ENCODE measurements around the gene IHH. TPM values are rescaled to one million over a fixed set of nuclear protein-coding genes. Genes with fewer than 3 reads are reported as not detected.

IHH gene
- total RNA-seq, 1 donor from 2014 or later, result 10.8 TPM

- TF ChIP-seq CTCF (conservative IDR thresholded peaks at IDR 0.05), result no peak
- Mint-ChIP-seq H3K27ac (no peak overlapping the region), H3K4me3 (no peak overlapping the region), H3K4me1 (ENCODE audit: unreplicated experiment) (peaks cover 6% of the 10 kb centered on the region), H3K27me3 (peaks cover 3% of the 10 kb centered on the region), H3K36me3 (peaks cover 4% of the 10 kb centered on the region), H3K9me3 (no peaks in the 10 kb centered on the region)
- no peak for DNase-seq (ENCODE audit: extremely low spot score, unreplicated experiment)
Measured at GRCh38 chr2:219081701-219082331, 21.1 kb upstream of the IHH start.

- no peak for DNase-seq (ENCODE audit: extremely low spot score, unreplicated experiment)
- TF ChIP-seq CTCF (conservative IDR thresholded peaks at IDR 0.05), result no peak
Measured at GRCh38 chr2:219081096-219081495, 20.4 kb upstream of the IHH start.

GRCh38 chr2:219079417-219079816 lies 18.7 kb upstream of the IHH start:
- Mint-ChIP-seq H3K27ac (no peak overlapping the region), H3K4me1 (ENCODE audit: unreplicated experiment) (no peaks in the 10 kb centered on the region), H3K4me3 (no peak overlapping the region), H3K27me3 (peaks cover 3% of the 10 kb centered on the region), H3K36me3 (peaks cover 7% of the 10 kb centered on the region), H3K9me3 (no peaks in the 10 kb centered on the region)
- DNase-seq (ENCODE audit: extremely low spot score, unreplicated experiment), result no peak
- no peak for TF ChIP-seq CTCF (conservative IDR thresholded peaks at IDR 0.05)

More at GRCh38 chr2:219081096-219081495, 20.4 kb upstream of the IHH start:
- H3K27ac Mint-ChIP-seq, result no peak overlapping the region
- no peak overlapping the region for H3K4me3 Mint-ChIP-seq
- H3K27me3 Mint-ChIP-seq, result peaks cover 3% of the 10 kb centered on the region
- peaks cover 4% of the 10 kb centered on the region for H3K36me3 Mint-ChIP-seq
- H3K9me3 Mint-ChIP-seq, result no peaks in the 10 kb centered on the region
- H3K4me1 Mint-ChIP-seq (ENCODE audit: unreplicated experiment), result no peaks in the 10 kb centered on the region

GRCh38 chr2:219078951-219079350 lies 18.2 kb upstream of the IHH start:
- no peaks in the 10 kb centered on the region for H3K9me3 Mint-ChIP-seq
- no peak for DNase-seq (ENCODE audit: extremely low spot score, unreplicated experiment)
- no peak for TF ChIP-seq CTCF (conservative IDR thresholded peaks at IDR 0.05)

GRCh38 chr2:219078126-219078525 lies 17.4 kb upstream of the IHH start:
- Mint-ChIP-seq H3K27ac (no peak overlapping the region), H3K27me3 (peaks cover 3% of the 10 kb centered on the region), H3K36me3 (peaks cover 7% of the 10 kb centered on the region), H3K4me1 (ENCODE audit: unreplicated experiment) (no peaks in the 10 kb centered on the region), H3K4me3 (no peak overlapping the region), H3K9me3 (no peaks in the 10 kb centered on the region)
- TF ChIP-seq CTCF (conservative IDR thresholded peaks at IDR 0.05), result no peak
- DNase-seq (ENCODE audit: extremely low spot score, unreplicated experiment), result no peak

More at GRCh38 chr2:219078951-219079350, 18.2 kb upstream of the IHH start:
- H3K4me1 Mint-ChIP-seq (ENCODE audit: unreplicated experiment), result no peaks in the 10 kb centered on the region
- H3K27me3 Mint-ChIP-seq, result peaks cover 3% of the 10 kb centered on the region
- no peak overlapping the region for H3K27ac Mint-ChIP-seq
- peaks cover 7% of the 10 kb centered on the region for H3K36me3 Mint-ChIP-seq
- H3K4me3 Mint-ChIP-seq, result no peak overlapping the region
